Stimulated activated naive B cell treated with anti-CD40 and anti-IgM and Interleukin-4, amounts not matched to agents 10 μg/mL and 1 μg/mL and 100 μg/mL, for 72 hours (primary cell): Measurements from ENCODE around the gene ETAA1.

Experiments
- ATAC-seq, 2 donors: fragments of 150-1000 bp; cut with Tn5 transposase; replicated peaks; 2 replicates each; pipeline ENCODE4 v1.10.0; 2021; ENCODE audit warnings: moderate library complexity in 1 of 2
- DNase-seq: peaks from one replicate; pipeline ENCODE4 v3.0.0; 2021
- H3K27ac Mint-ChIP-seq: one replicate; pipeline ENCODE4 v1.8.0; 2022; ENCODE audit warnings: mild to moderate bottlenecking, mixed read lengths
- H3K27me3 Mint-ChIP-seq, 2 donors: one replicate each; pipeline ENCODE4 v1.8.0; 2022; ENCODE audit warnings: mixed read lengths in 2 of 2
- H3K36me3 Mint-ChIP-seq, 2 donors: one replicate each; pipeline ENCODE4 v1.8.0; 2022; ENCODE audit warnings: mixed read lengths in 2 of 2, mild to moderate bottlenecking in 1 of 2
- H3K4me1 Mint-ChIP-seq, 2 donors: one replicate each; pipeline ENCODE4 v1.8.0; 2022; ENCODE audit warnings: mixed read lengths in 2 of 2, mild to moderate bottlenecking in 1 of 2
- H3K4me3 Mint-ChIP-seq, 2 donors: one replicate each; pipeline ENCODE4 v1.8.0; 2022; ENCODE audit warnings: mild to moderate bottlenecking in 2 of 2, mixed read lengths in 2 of 2, moderate library complexity in 1 of 2
- H3K9me3 Mint-ChIP-seq, 2 donors: one replicate each; pipeline ENCODE4 v1.8.0; 2022; ENCODE audit warnings: mixed read lengths in 2 of 2, mild to moderate bottlenecking in 1 of 2

The ETAA1 gene

GRCh38 chr2:67397143-67397986 lies at the start of gene ETAA1:
TSS of gene ETAA1 (plus strand) at chr2:67397333. CDS start at chr2:67397449, 116 bp downstream.
- H3K27ac Mint-ChIP-seq: peak within 1 kb of the TSS; percentile 98
- H3K36me3 Mint-ChIP-seq: peaks cover 4 to 6% of the 10 kb centered on the region in 2 donors
- H3K4me3 Mint-ChIP-seq: peak within 1 kb of the TSS; percentile 96 to 97
- H3K27me3 Mint-ChIP-seq: no peaks in the 10 kb centered on the region
- H3K4me1 Mint-ChIP-seq: peaks cover 4 to 6% of the 10 kb centered on the region in 2 donors
- H3K9me3 Mint-ChIP-seq: no peaks in the 10 kb centered on the region
- ATAC-seq (peak; percentile 100), DNase-seq (peak; percentile 86)

- DNase-seq (no peak), ATAC-seq (no peak)
- Mint-ChIP-seq H3K27me3 (peaks cover 8 to 10% of the 10 kb centered on the region in 2 donors), H3K9me3 (peaks cover 0 to 3% of the 10 kb centered on the region in 2 donors), H3K4me3 (no peak overlapping the region), H3K4me1 (no peaks in the 10 kb centered on the region), H3K27ac (no peak overlapping the region), H3K36me3 (no peaks in the 10 kb centered on the region)
Measured at GRCh38 chr2:67366832-67367412, 30.2 kb upstream of the ETAA1 start.

GRCh38 chr2:67374481-67374880 lies 22.7 kb upstream of the ETAA1 start:
- Mint-ChIP-seq H3K36me3 (no peaks in the 10 kb centered on the region), H3K27me3 (peaks cover 5 to 8% of the 10 kb centered on the region in 2 donors), H3K9me3 (peaks cover 1 to 8% of the 10 kb centered on the region in 2 donors), H3K27ac (no peak overlapping the region), H3K4me1 (peaks cover 0 to 2% of the 10 kb centered on the region in 2 donors), H3K4me3 (no peak overlapping the region)
- no peak for DNase-seq
- ATAC-seq: no peak

GRCh38 chr2:67374949-67375348 lies 22.2 kb upstream of the ETAA1 start:
- ATAC-seq (no peak), DNase-seq (no peak)
- Mint-ChIP-seq H3K4me3 (no peak overlapping the region), H3K27ac (no peak overlapping the region), H3K27me3 (peaks cover 5 to 8% of the 10 kb centered on the region in 2 donors), H3K9me3 (peaks cover 1 to 8% of the 10 kb centered on the region in 2 donors), H3K36me3 (no peaks in the 10 kb centered on the region), H3K4me1 (peaks cover 0 to 2% of the 10 kb centered on the region in 2 donors)

- ATAC-seq (no peak), DNase-seq (no peak)
- Mint-ChIP-seq H3K4me3 (no peak overlapping the region), H3K36me3 (peaks cover 0 to 7% of the 10 kb centered on the region in 2 donors), H3K27me3 (peaks cover 5% of the 10 kb centered on the region in 2 donors), H3K9me3 (peaks cover 0 to 9% of the 10 kb centered on the region in 2 donors), H3K27ac (no peak overlapping the region), H3K4me1 (peaks cover 0 to 2% of the 10 kb centered on the region in 2 donors)
Measured at GRCh38 chr2:67378555-67378954, 18.6 kb upstream of the ETAA1 start.

GRCh38 chr2:67379048-67379447 lies 18.1 kb upstream of the ETAA1 start:
- Mint-ChIP-seq H3K4me1 (peaks cover 0 to 2% of the 10 kb centered on the region in 2 donors), H3K4me3 (no peak overlapping the region), H3K27me3 (peaks cover 4% of the 10 kb centered on the region in 2 donors), H3K27ac (no peak overlapping the region), H3K9me3 (peaks cover 0 to 9% of the 10 kb centered on the region in 2 donors), H3K36me3 (peaks cover 0 to 7% of the 10 kb centered on the region in 2 donors)
- DNase-seq (no peak), ATAC-seq (no peak)

GRCh38 chr2:67384123-67384822 lies 12.9 kb upstream of the ETAA1 start:
- DNase-seq (no peak), ATAC-seq (no peak)
- Mint-ChIP-seq H3K4me1 (no peaks in the 10 kb centered on the region), H3K27ac (no peak overlapping the region), H3K27me3 (no peaks in the 10 kb centered on the region), H3K36me3 (peaks cover 2 to 7% of the 10 kb centered on the region in 2 donors), H3K4me3 (no peak overlapping the region), H3K9me3 (peaks cover 0 to 10% of the 10 kb centered on the region in 2 donors)

GRCh38 chr2:67388680-67389079 lies 8.5 kb upstream of the ETAA1 start:
- Mint-ChIP-seq H3K27me3 (no peaks in the 10 kb centered on the region), H3K9me3 (peaks cover 0 to 4% of the 10 kb centered on the region in 2 donors), H3K36me3 (peaks cover 0 to 2% of the 10 kb centered on the region in 2 donors), H3K4me3 (no peak overlapping the region), H3K4me1 (no peaks in the 10 kb centered on the region), H3K27ac (no peak overlapping the region)
- ATAC-seq: no peak
- DNase-seq: no peak

GRCh38 chr2:67389286-67389685 lies 7.8 kb upstream of the ETAA1 start:
- Mint-ChIP-seq H3K4me3 (no peak overlapping the region), H3K27me3 (no peaks in the 10 kb centered on the region), H3K9me3 (peaks cover 0 to 4% of the 10 kb centered on the region in 2 donors), H3K27ac (no peak overlapping the region), H3K4me1 (no peaks in the 10 kb centered on the region), H3K36me3 (peaks cover 0 to 2% of the 10 kb centered on the region in 2 donors)
- DNase-seq (no peak), ATAC-seq (no peak)

GRCh38 chr2:67389788-67390187 lies 7.3 kb upstream of the ETAA1 start:
- Mint-ChIP-seq H3K27me3 (no peaks in the 10 kb centered on the region), H3K9me3 (peaks cover 0 to 4% of the 10 kb centered on the region in 2 donors), H3K27ac (no peak overlapping the region), H3K4me1 (no peaks in the 10 kb centered on the region), H3K36me3 (peaks cover 0 to 2% of the 10 kb centered on the region in 2 donors), H3K4me3 (no peak overlapping the region)
- ATAC-seq (no peak), DNase-seq (no peak)

GRCh38 chr2:67393237-67393636 lies 3.9 kb upstream of the ETAA1 start:
- H3K36me3 Mint-ChIP-seq: peaks cover 4% of the 10 kb centered on the region in 2 donors
- H3K4me1 Mint-ChIP-seq: peaks cover 4 to 6% of the 10 kb centered on the region in 2 donors
- H3K27me3 Mint-ChIP-seq: no peaks in the 10 kb centered on the region
- H3K4me3 Mint-ChIP-seq: no peak overlapping the region
- no peak overlapping the region for H3K27ac Mint-ChIP-seq
- H3K9me3 Mint-ChIP-seq: no peaks in the 10 kb centered on the region
- no peak for ATAC-seq
- DNase-seq: no peak

GRCh38 chr2:67394734-67395133 lies 2.4 kb upstream of the ETAA1 start:
- Mint-ChIP-seq H3K27me3 (no peaks in the 10 kb centered on the region), H3K4me3 (no peak overlapping the region), H3K36me3 (peaks cover 4% of the 10 kb centered on the region in 2 donors), H3K4me1 (peaks cover 4 to 6% of the 10 kb centered on the region in 2 donors), H3K9me3 (no peaks in the 10 kb centered on the region), H3K27ac (no peak overlapping the region)
- DNase-seq: no peak
- ATAC-seq: no peak

GRCh38 chr2:67399144-67399543 lies 2.0 kb downstream of the ETAA1 start:
- ATAC-seq (no peak), DNase-seq (no peak)
- H3K27me3 Mint-ChIP-seq: no peaks in the 10 kb centered on the region
- H3K9me3 Mint-ChIP-seq: no peaks in the 10 kb centered on the region
- peaks cover 4 to 6% of the 10 kb centered on the region in 2 donors for H3K4me1 Mint-ChIP-seq
- no peak overlapping the region for H3K27ac Mint-ChIP-seq
- peaks cover 4 to 15% of the 10 kb centered on the region in 2 donors for H3K36me3 Mint-ChIP-seq
- H3K4me3 Mint-ChIP-seq: no peak overlapping the region

- Mint-ChIP-seq H3K4me1 (peaks cover 4 to 6% of the 10 kb centered on the region in 2 donors), H3K9me3 (no peaks in the 10 kb centered on the region), H3K27me3 (no peaks in the 10 kb centered on the region), H3K4me3 (no peak overlapping the region), H3K27ac (no peak overlapping the region), H3K36me3 (peaks cover 9 to 23% of the 10 kb centered on the region in 2 donors)
- ATAC-seq: no peak
- no peak for DNase-seq
Measured at GRCh38 chr2:67399831-67400489, 2.8 kb downstream of the ETAA1 start.
